GM12892 (cell line): ENCODE results near the gene LEF1.

ENCODE experiments used
- POLR2A ChIP-seq: IDR thresholded peaks from 2 replicates; pipeline ENCODE4 v1.6.1; 2011; ENCODE audit warnings: low read depth, low read length, control low read depth
- POLR2AphosphoS5 ChIP-seq: IDR thresholded peaks from 2 replicates; pipeline ENCODE4 v1.6.1; 2011; ENCODE audit warnings: low read depth, low read length, control low read depth
- TAF1 ChIP-seq: IDR thresholded peaks from 2 replicates; pipeline ENCODE4 v1.6.1; 2011; ENCODE audit warnings: low read depth, mild to moderate bottlenecking, control low read depth, low read length, borderline replicate concordance

GRCh38 chr4:108013327-108013726, 155.4 kb downstream of the LEF1 start:
- TF ChIP-seq POLR2A (no peak), POLR2AphosphoS5 (no peak), TAF1 (no peak)
